Brain microvascular endothelial cell (primary cell): ENCODE results near the gene LDLRAD4.

Experiments
- DNase-seq: peaks from one replicate; pipeline ENCODE4 v3.0.0-alpha.2; 2020
- H3K27ac ChIP-seq: fragments of 250-450 bp; sonication (Bioruptor Pico); 2 replicates; pipeline ENCODE4 v1.5.1; 2020; ENCODE audit warnings: mild to moderate bottlenecking, moderate library complexity
- H3K27me3 ChIP-seq: fragments of 250-450 bp; sonication (Bioruptor Pico); replicated peaks from 2 replicates; pipeline ENCODE4 v1.5.1; 2020; ENCODE audit warnings: mild to moderate bottlenecking
- H3K36me3 ChIP-seq: fragments of 250-450 bp; sonication (Bioruptor Pico); replicated peaks from 2 replicates; pipeline ENCODE4 v1.5.1; 2020; ENCODE audit warnings: mild to moderate bottlenecking
- H3K4me3 ChIP-seq: 2 replicates; pipeline ENCODE4 v1.5.1; 2011; ENCODE audit warnings: low read depth, mild to moderate bottlenecking, control low read depth, low read length, moderate library complexity
- CTCF ChIP-seq: IDR thresholded peaks from 2 replicates; pipeline ENCODE4 v1.5.1; 2011; ENCODE audit warnings: low read depth, mild to moderate bottlenecking, moderate library complexity, low read length, control low read depth, inconsistent platforms; ENCODE audit errors: missing control alignments
- in situ Hi-C: cut with HindIII; loops from 2 replicates; pipeline ENCODE4 v1.10.0; 2017; ENCODE audit warnings: low sequenced_read_pairs, low pct_ligation_motif_present

LDLRAD4 gene

GRCh38 chr18:13625843-13626543 is 407.4 kb downstream of the LDLRAD4 start:
- in situ Hi-C loops: no loop called here
- TF ChIP-seq CTCF: no peak
- H3K36me3 ChIP-seq: no peaks in the 10 kb centered on the region
- no peak overlapping the region for H3K4me3 ChIP-seq
- no peak overlapping the region for H3K27ac ChIP-seq
- peaks cover 2% of the 10 kb centered on the region for H3K27me3 ChIP-seq
- DNase-seq: no peak

- Histone ChIP-seq H3K4me3 (no peak overlapping the region), H3K27me3 (peaks cover 2% of the 10 kb centered on the region), H3K27ac (no peak overlapping the region), H3K36me3 (no peaks in the 10 kb centered on the region)
- in situ Hi-C loops: no loop called here
- TF ChIP-seq CTCF: no peak
- DNase-seq: no peak
Measured at GRCh38 chr18:13626544-13626908, 408.0 kb downstream of the LDLRAD4 start.

DNA sequence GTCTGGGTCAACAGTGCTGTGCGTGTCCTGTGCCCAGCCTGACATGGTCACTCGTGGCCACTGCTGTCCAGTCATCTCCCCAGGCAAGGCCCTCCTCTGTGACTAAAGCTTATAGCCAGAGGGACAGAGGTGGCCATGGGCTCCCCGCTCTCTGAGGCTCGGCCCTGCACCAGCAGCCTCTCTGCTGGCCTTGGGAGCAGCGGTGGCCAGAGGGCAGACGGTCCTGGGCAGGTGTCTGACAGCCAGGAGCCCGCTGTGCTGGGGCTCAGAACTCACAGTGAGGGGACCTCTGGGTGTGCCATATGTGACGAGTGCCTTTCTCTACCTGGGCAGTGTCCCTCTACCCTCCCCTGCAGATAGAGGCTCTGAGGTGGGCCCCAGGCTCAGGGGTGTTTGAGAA is 409.1 kb downstream of the LDLRAD4 start:
- no peak overlapping the region for H3K4me3 ChIP-seq
- TF ChIP-seq CTCF: no peak
- no peak for DNase-seq
- peaks cover 2% of the 10 kb centered on the region for H3K27me3 ChIP-seq
- no peak overlapping the region for H3K27ac ChIP-seq
- in situ Hi-C loops: no loop called here
- H3K36me3 ChIP-seq: no peaks in the 10 kb centered on the region

GRCh38 chr18:13628211-13628610 is 409.7 kb downstream of the LDLRAD4 start:
- no peak overlapping the region for H3K4me3 ChIP-seq
- no peak for DNase-seq
- no peak for TF ChIP-seq CTCF
- peaks cover 2% of the 10 kb centered on the region for H3K27me3 ChIP-seq
- in situ Hi-C loops: no loop called here
- no peak overlapping the region for H3K27ac ChIP-seq
- H3K36me3 ChIP-seq: no peaks in the 10 kb centered on the region

DNA sequence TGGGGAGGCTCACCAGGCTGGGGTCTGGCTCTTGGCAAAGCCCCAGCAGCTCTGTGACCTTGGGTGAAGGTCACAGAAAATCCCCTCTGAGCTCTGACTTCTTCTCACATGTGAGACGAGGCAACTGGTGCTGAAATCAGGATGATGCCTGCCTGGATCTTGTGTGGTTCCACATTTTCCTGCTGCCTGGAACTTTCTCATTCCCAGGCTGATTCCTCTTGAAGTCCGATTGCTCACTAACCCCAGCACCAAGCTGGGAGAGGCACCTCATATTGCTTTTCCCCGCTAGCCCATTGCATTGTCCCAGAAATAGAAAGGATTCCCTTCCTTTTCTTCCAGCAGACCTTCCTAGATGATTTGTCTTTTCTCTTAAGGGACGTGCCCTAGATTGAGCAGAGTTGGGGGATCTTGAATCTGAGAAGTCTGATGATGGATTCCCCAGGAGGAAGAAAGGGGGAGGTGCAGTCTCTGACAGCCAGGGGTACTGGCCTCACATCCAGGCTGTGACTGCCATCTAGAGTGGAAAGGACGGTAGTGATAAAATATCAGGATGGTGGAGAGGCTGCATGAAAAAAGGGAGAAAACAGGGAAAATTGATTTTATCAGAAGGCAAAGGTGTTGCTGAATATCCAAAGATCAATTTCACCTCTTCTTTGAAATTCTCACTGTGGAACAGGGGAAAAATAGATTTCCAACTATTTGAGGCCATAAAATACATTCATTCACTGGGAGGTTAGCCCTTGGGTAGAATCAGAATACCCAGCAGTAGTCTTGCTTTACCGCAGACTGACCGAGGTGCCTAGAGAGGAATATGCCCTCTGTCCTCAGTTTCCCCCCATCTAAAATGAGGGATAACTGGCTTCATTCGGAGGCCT is 411.5 kb downstream of the LDLRAD4 start:
- peak; percentile 85 for TF ChIP-seq CTCF
- in situ Hi-C loops: no loop called here
- Histone ChIP-seq H3K27me3 (peaks cover 2% of the 10 kb centered on the region), H3K4me3 (no peak overlapping the region), H3K36me3 (no peaks in the 10 kb centered on the region), H3K27ac (no peak overlapping the region)
- peak; percentile 62 for DNase-seq
